Mesenchymal stem cell (in vitro differentiated cells and primary cell): Measurements from ENCODE around the gene PRR7.

Experiments used
- DNase-seq: peaks from one replicate; pipeline ENCODE4 v3.0.0-alpha.2; 2013
- H2AFZ ChIP-seq: one replicate; pipeline ENCODE4 v1.6.1; 2013; ENCODE audit warnings: low read depth, mild to moderate bottlenecking, control low read depth, inconsistent platforms, low read length, moderate library complexity
- H2AK5ac ChIP-seq: 2 replicates; pipeline ENCODE4 v1.6.1; 2013; ENCODE audit warnings: low read length, moderate library complexity, mild to moderate bottlenecking, inconsistent platforms; ENCODE audit not compliant: severe bottlenecking
- H2BK120ac ChIP-seq: one replicate; pipeline ENCODE4 v1.6.1; 2013; ENCODE audit warnings: low read depth, mild to moderate bottlenecking, inconsistent platforms, low read length, moderate library complexity
- H2BK12ac ChIP-seq, 2 experiments: one replicate each; pipeline ENCODE4 v1.6.1; 2013; ENCODE audit warnings: inconsistent platforms in 2 of 2, low read length in 2 of 2, mild to moderate bottlenecking in 2 of 2, moderate library complexity in 2 of 2, control low read depth in 1 of 2
- H2BK15ac ChIP-seq: one replicate; pipeline ENCODE4 v1.6.1; 2013; ENCODE audit warnings: mild to moderate bottlenecking, low read depth, inconsistent platforms; ENCODE audit not compliant: poor library complexity, severe bottlenecking
- H2BK5ac ChIP-seq: 2 replicates; pipeline ENCODE4 v1.6.1; 2013; ENCODE audit warnings: low read depth, mild to moderate bottlenecking, low read length, control low read depth, inconsistent platforms; ENCODE audit not compliant: poor library complexity, severe bottlenecking
- H3K14ac ChIP-seq, 2 experiments: one replicate each; pipeline ENCODE4 v1.6.1; 2013; ENCODE audit warnings: inconsistent platforms in 2 of 2, low read length in 2 of 2, control low read depth in 1 of 2, mild to moderate bottlenecking in 1 of 2, moderate library complexity in 1 of 2
- H3K18ac ChIP-seq, 2 experiments: one replicate each; pipeline ENCODE4 v1.6.1; 2013; ENCODE audit warnings: inconsistent platforms in 2 of 2, low read length in 2 of 2, control low read depth in 1 of 2, low read depth in 1 of 2, mild to moderate bottlenecking in 1 of 2
- H3K23ac ChIP-seq, 2 experiments: one replicate each; pipeline ENCODE4 v1.6.1; 2013; ENCODE audit warnings: inconsistent platforms in 2 of 2, low read length in 2 of 2, mild to moderate bottlenecking in 2 of 2, moderate library complexity in 2 of 2, control low read depth in 1 of 2
- H3K27ac ChIP-seq: 2 replicates; pipeline ENCODE4 v1.5.1; 2013; ENCODE audit warnings: mild to moderate bottlenecking, moderate library complexity, low read length, control low read depth, inconsistent platforms; ENCODE audit not compliant: poor library complexity, severe bottlenecking
- H3K27me3 ChIP-seq, 2 experiments: 2 replicates each; pipeline versions ENCODE4 v1.6.1 to v1.7.0; 2013; ENCODE audit warnings: low read length in 2 of 2, mild to moderate bottlenecking in 2 of 2, moderate library complexity in 2 of 2, control low read depth in 1 of 2, inconsistent platforms in 1 of 2; ENCODE audit not compliant: control insufficient read depth in 1 of 2, insufficient read depth in 1 of 2
- H3K36me3 ChIP-seq, 2 experiments: 2 replicates each; pipeline versions ENCODE4 v1.6.1 to v1.7.0; 2013; ENCODE audit warnings: low read length in 2 of 2, control low read depth in 1 of 2, inconsistent platforms in 1 of 2, low read depth in 1 of 2, mild to moderate bottlenecking in 1 of 2; ENCODE audit not compliant: insufficient read depth in 2 of 2, control insufficient read depth in 1 of 2
- H3K4ac ChIP-seq, 2 experiments: one replicate each; pipeline ENCODE4 v1.6.1; 2013; ENCODE audit warnings: inconsistent platforms in 2 of 2, low read length in 2 of 2, mild to moderate bottlenecking in 2 of 2, moderate library complexity in 2 of 2, control low read depth in 1 of 2, low read depth in 1 of 2
- H3K4me1 ChIP-seq: 2 replicates; pipeline ENCODE4 v1.6.1; 2013; ENCODE audit warnings: low read depth, low read length, control low read depth; ENCODE audit not compliant: control insufficient read depth, insufficient read depth
- H3K4me2 ChIP-seq: 2 replicates; pipeline ENCODE4 v1.6.1; 2013; ENCODE audit warnings: low read length, mild to moderate bottlenecking, inconsistent platforms; ENCODE audit not compliant: poor library complexity, severe bottlenecking
- H3K4me3 ChIP-seq, 2 experiments: 2 replicates each; pipeline versions ENCODE4 v1.5.1 to v1.7.0; 2013; ENCODE audit warnings: low read length in 2 of 2, mild to moderate bottlenecking in 2 of 2, control low read depth in 1 of 2, low read depth in 1 of 2; ENCODE audit not compliant: insufficient read depth in 1 of 2
- H3K79me1 ChIP-seq: replicated peaks from 2 replicates; pipeline ENCODE4 v1.6.1; 2013; ENCODE audit warnings: mild to moderate bottlenecking, control low read depth, low read length, inconsistent platforms; ENCODE audit not compliant: poor library complexity, severe bottlenecking
- H3K9ac ChIP-seq: 2 replicates; pipeline ENCODE4 v1.7.0; 2013; ENCODE audit warnings: mild to moderate bottlenecking, low read length, moderate library complexity
- H3K9me3 ChIP-seq: 2 replicates; pipeline ENCODE4 v1.7.0; 2013; ENCODE audit warnings: mild to moderate bottlenecking, low read length; ENCODE audit not compliant: control insufficient read depth
- H4K8ac ChIP-seq: one replicate; pipeline ENCODE4 v1.6.1; 2013; ENCODE audit warnings: inconsistent platforms, mild to moderate bottlenecking, low read length, moderate library complexity
- H4K91ac ChIP-seq: one replicate; pipeline ENCODE4 v1.6.1; 2013; ENCODE audit warnings: mild to moderate bottlenecking, low read length, inconsistent platforms
- WGBS: methylation state at CpG from one replicate; pipeline ENCODE4 v1.1.7; 2013; ENCODE audit warnings: mixed read lengths; 5-methylcytosine and 5-hydroxymethylcytosine counted together

PRR7 gene

DNA sequence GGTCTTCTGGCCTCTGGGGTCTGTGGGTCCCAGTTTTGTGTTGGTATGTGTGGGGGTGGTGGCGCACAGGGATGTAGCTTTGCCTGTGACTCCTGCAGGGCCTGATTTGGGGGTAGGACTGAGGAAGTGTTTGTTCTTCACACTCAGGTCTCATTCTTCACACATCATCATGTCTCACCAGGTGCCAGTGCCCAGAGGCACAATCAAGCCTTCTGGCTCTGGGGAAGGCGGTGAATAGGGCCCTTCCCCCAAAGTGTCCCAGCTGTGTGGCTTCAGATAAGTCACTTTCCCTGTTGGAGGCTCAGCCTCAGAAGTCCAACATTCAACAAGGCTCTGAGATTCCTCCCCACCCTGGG is 21.7 kb downstream of the PRR7 start:
- Histone ChIP-seq H2AK5ac (no peak overlapping the region), H3K18ac (no peak overlapping the region), H3K79me1 (peaks cover 8% of the 10 kb centered on the region), H3K27ac (peak overlapping the region; percentile 21), H3K4me1 (peaks cover 44% of the 10 kb centered on the region), H3K23ac (no peak overlapping the region), H3K9ac (peak overlapping the region; percentile 92), H3K27me3 (no peaks in the 10 kb centered on the region), H2AFZ (no peak overlapping the region), H2BK120ac (no peak overlapping the region), H2BK15ac (no peak overlapping the region), H2BK5ac (no peak overlapping the region), H3K14ac (no peak overlapping the region), H3K4me3 (no peak overlapping the region), H4K91ac (no peak overlapping the region), H3K9me3 (no peaks in the 10 kb centered on the region), H2BK12ac (no peak overlapping the region), H3K4me2 (no peak overlapping the region), H3K4ac (no peak overlapping the region), H4K8ac (no peak overlapping the region), H3K36me3 (peaks cover 48 to 73% of the 10 kb centered on the region in 2 experiments)
- DNase-seq, result no peak
- 100% methylated on average over 2 of the region's 2 CpGs for WGBS

DNA sequence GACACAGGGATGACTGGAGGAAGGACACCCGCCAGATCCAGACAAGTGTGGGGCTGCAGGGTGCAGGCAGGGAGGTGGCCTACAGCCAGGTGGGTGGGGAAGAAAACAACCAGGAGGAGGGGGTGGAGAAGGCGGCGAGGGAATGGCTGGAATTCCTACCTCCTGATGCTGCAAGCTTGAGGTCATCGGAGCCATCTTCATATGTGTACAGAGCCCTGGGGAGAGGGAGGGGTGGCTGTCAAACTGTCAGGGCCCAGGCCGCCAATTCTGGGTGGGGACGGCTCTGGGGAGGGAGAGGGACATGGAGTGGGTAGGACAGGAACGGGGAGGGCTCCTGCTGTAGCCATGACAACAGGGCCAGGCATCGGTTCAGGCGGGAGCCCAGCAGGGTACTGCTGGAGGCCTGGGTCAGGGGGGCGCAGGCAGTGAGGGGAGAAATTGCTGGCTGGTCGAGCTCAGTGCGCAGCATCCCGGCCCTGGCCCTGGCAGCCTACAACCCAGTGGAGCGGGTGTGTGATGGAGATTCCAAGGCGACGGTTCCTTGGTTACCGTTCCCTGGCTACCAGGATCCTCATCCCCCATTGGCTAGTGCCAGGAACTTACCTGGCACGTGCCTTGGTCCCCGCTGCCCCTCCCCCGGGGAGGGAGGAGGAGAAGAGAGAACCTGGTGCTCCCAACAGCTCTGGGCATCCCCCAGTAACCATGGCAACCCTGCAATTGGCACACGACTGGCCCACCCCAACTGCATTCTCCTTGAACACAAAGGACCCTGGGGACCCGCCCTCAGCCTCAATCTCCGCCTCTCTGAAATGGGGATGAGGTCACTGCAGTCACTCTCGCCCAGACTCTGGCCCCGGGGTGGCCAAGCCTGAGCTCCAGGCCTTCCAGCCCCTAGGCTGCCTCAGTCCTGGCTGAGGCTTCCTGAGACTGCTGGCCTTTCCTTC is 22.3 kb downstream of the PRR7 start:
- Histone ChIP-seq H3K4me1 (peaks cover 46% of the 10 kb centered on the region), H2BK5ac (no peak overlapping the region), H2BK12ac (peak overlapping the region in 1 of 2 experiments; percentile 28), H3K4me2 (peak overlapping the region; percentile 23), H3K4me3 (no peak overlapping the region), H3K9ac (peak overlapping the region; percentile 92), H3K18ac (no peak overlapping the region), H3K27ac (peak overlapping the region; percentile 68), H4K8ac (no peak overlapping the region), H3K9me3 (no peaks in the 10 kb centered on the region), H3K36me3 (peaks cover 43 to 71% of the 10 kb centered on the region in 2 experiments), H3K4ac (no peak overlapping the region), H2BK120ac (no peak overlapping the region), H3K23ac (no peak overlapping the region), H2BK15ac (no peak overlapping the region), H2AK5ac (no peak overlapping the region), H3K79me1 (peaks cover 8% of the 10 kb centered on the region), H3K27me3 (no peaks in the 10 kb centered on the region), H2AFZ (no peak overlapping the region), H3K14ac (peak overlapping the region in 1 of 2 experiments; percentile 36), H4K91ac (no peak overlapping the region)
- WGBS, result 73% methylated on average over 20 of the region's 25 CpGs
- peak; percentile 26 for DNase-seq

DNA sequence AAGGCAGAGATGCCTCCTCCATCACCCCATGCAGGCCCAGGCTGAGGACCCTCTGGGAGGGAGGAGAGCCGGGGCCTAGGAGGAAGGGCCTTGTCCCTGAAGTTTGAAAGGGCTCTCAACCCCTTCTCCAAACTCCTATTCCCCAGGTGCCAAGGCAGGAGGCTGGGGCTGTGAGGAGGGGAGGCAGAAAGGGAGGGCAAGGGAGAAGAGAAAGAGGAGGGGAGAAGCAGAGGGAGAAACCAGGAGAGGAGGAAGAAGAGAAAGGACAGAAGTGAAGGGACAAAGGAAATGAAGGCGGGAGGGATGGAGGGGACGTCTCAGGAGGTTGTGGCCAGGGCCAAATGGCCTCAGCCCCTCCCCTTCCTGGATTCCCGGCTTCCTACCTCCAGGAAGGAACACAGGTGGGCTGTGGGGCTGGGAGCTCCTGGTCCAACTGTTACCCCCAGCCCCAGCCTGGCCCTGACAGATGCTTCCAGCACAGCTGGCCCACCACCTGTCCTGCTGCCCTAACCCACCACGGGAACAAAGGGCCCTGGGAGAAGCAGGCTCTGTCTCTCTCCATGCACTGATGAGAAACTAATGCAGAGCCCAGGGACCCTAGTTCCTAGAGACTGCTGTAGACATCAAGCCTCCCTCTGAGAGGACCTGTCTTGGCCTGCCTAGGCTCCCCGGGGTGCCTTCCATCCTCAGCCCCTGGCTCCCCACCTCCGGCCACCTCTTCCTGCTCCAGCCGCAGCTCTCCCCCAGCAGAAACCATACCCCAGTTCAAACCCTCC is 23.3 kb downstream of the PRR7 start:
- peak overlapping the region; percentile 23 for H3K4me2 ChIP-seq
- peaks cover 8% of the 10 kb centered on the region for H3K79me1 ChIP-seq
- H3K14ac ChIP-seq, result peak overlapping the region in 1 of 2 experiments; percentile 36
- H3K27ac ChIP-seq, result peak overlapping the region; percentile 68
- peaks cover 43 to 71% of the 10 kb centered on the region in 2 experiments for H3K36me3 ChIP-seq
- H3K4me1 ChIP-seq, result peaks cover 52% of the 10 kb centered on the region
- H2BK12ac ChIP-seq, result no peak overlapping the region
- H3K18ac ChIP-seq, result no peak overlapping the region
- H3K9me3 ChIP-seq, result no peaks in the 10 kb centered on the region
- no peak overlapping the region for H4K8ac ChIP-seq
- peak overlapping the region; percentile 46 for H2AK5ac ChIP-seq
- no peak overlapping the region for H3K23ac ChIP-seq
- H2BK15ac ChIP-seq, result no peak overlapping the region
- no peaks in the 10 kb centered on the region for H3K27me3 ChIP-seq
- DNase-seq, result no peak
- H4K91ac ChIP-seq, result no peak overlapping the region
- 79% methylated on average over 6 of the region's 8 CpGs for WGBS
- no peak overlapping the region for H3K4ac ChIP-seq
- H2AFZ ChIP-seq, result no peak overlapping the region
- H2BK5ac ChIP-seq, result no peak overlapping the region
- no peak overlapping the region for H2BK120ac ChIP-seq
- H3K4me3 ChIP-seq, result peak overlapping the region in 1 of 2 experiments; percentile 90
- H3K9ac ChIP-seq, result peak overlapping the region; percentile 92
